HepG2 (cell line): Measurements from ENCODE around the gene NSMCE1. TPM values are rescaled to one million over a fixed set of nuclear protein-coding genes. Genes with fewer than 3 reads are reported as not detected.

Experiments
- FOXA1 ChIP-seq, 2 experiments: fragments of 450-650 bp in 1 of 2; sonication (generic) in 1 of 2; formaldehyde crosslinking in 1 of 2; IDR thresholded peaks; 2 replicates each; pipeline versions ENCODE4 v1.4.0 to v1.6.1; 2016 to 2020; ENCODE audit warnings: missing genetic modification reagents in 1 of 2
- HNRNPK ChIP-seq: fragments of 200-400 bp; formaldehyde crosslinking; IDR thresholded peaks from 2 replicates; pipeline ENCODE4 v1.6.1; 2018; ENCODE audit warnings: low read length, low read depth, moderate library complexity, mild to moderate bottlenecking; ENCODE audit not compliant: poor library complexity, severe bottlenecking
- KDM1A ChIP-seq: IDR thresholded peaks from 2 replicates; pipeline ENCODE4 v1.6.1; 2016; ENCODE audit warnings: missing compliant biosample characterization
- KDM5B ChIP-seq: sonication (generic); formaldehyde crosslinking; IDR thresholded peaks from 2 replicates; pipeline ENCODE4 v1.4.0; 2020; ENCODE audit warnings: missing genetic modification reagents, mild to moderate bottlenecking, borderline replicate concordance
- MBNL3 ChIP-seq: fragments of 250-450 bp; sonication (Bioruptor Pico); conservative IDR thresholded peaks from 2 replicates; pipeline ENCODE4 v1.8.0; 2022; ENCODE audit warnings: mild to moderate bottlenecking, inconsistent platforms
- MYNN ChIP-seq: sonication (generic); formaldehyde crosslinking; IDR thresholded peaks from 2 replicates; pipeline ENCODE4 v1.4.0; 2020; ENCODE audit warnings: mild to moderate bottlenecking, low read depth, missing genetic modification reagents
- REL ChIP-seq: sonication (generic); formaldehyde crosslinking; conservative IDR thresholded peaks from 2 replicates; pipeline ENCODE4 v1.8.0; 2022; ENCODE audit warnings: mild to moderate bottlenecking, missing genetic modification reagents, moderate library complexity
- SAFB2 ChIP-seq: sonication (generic); formaldehyde crosslinking; IDR thresholded peaks from 2 replicates; pipeline ENCODE4 v1.5.1; 2020; ENCODE audit warnings: missing genetic modification reagents, low read depth, mild to moderate bottlenecking, borderline replicate concordance
- SMAD3 ChIP-seq: sonication (generic); formaldehyde crosslinking; IDR thresholded peaks from 2 replicates; pipeline ENCODE4 v1.4.0; 2020; ENCODE audit warnings: missing genetic modification reagents
- SMYD3 ChIP-seq: sonication (generic); formaldehyde crosslinking; IDR thresholded peaks from 2 replicates; pipeline ENCODE4 v1.8.1; 2023; ENCODE audit warnings: mild to moderate bottlenecking, missing genetic modification reagents
- SRSF9 ChIP-seq: fragments of 200-400 bp; formaldehyde crosslinking; IDR thresholded peaks from 2 replicates; pipeline ENCODE4 v1.6.1; 2018; ENCODE audit warnings: borderline replicate concordance, mild to moderate bottlenecking, low read depth, low read length; ENCODE audit not compliant: insufficient read depth, poor library complexity, severe bottlenecking
- TBX2 ChIP-seq: sonication (generic); formaldehyde crosslinking; IDR thresholded peaks from 2 replicates; pipeline ENCODE4 v1.5.0; 2020; ENCODE audit warnings: missing genetic modification reagents, mild to moderate bottlenecking, borderline replicate concordance
- TRIM24 ChIP-seq: sonication (generic); formaldehyde crosslinking; IDR thresholded peaks from 2 replicates; pipeline ENCODE4 v1.8.0; 2022; ENCODE audit warnings: mild to moderate bottlenecking, missing genetic modification reagents
- ZNF234 ChIP-seq: sonication (generic); formaldehyde crosslinking; conservative IDR thresholded peaks from 2 replicates; pipeline ENCODE4 v1.5.1; 2020; ENCODE audit warnings: mild to moderate bottlenecking, missing genetic modification reagents
- ZNF263 ChIP-seq: sonication (generic); formaldehyde crosslinking; IDR thresholded peaks from 2 replicates; pipeline ENCODE4 v1.4.0; 2020; ENCODE audit warnings: missing genetic modification reagents
- ZNF446 ChIP-seq: sonication (generic); formaldehyde crosslinking; IDR thresholded peaks from 2 replicates; pipeline ENCODE4 v1.5.0; 2020; ENCODE audit warnings: mild to moderate bottlenecking, missing genetic modification reagents
- ZNF577 ChIP-seq: sonication (generic); formaldehyde crosslinking; IDR thresholded peaks from 2 replicates; pipeline ENCODE4 v1.4.0; 2020; ENCODE audit warnings: mild to moderate bottlenecking, low read depth, missing genetic modification reagents, borderline replicate concordance
- ZNF607 ChIP-seq: sonication (generic); formaldehyde crosslinking; IDR thresholded peaks from 2 replicates; pipeline ENCODE4 v1.5.1; 2020; ENCODE audit warnings: missing genetic modification reagents, mild to moderate bottlenecking, borderline replicate concordance
- ZNF749 ChIP-seq: sonication (generic); formaldehyde crosslinking; IDR thresholded peaks from 2 replicates; pipeline ENCODE4 v1.8.0; 2022; ENCODE audit warnings: mild to moderate bottlenecking, missing genetic modification reagents, moderate library complexity, borderline replicate concordance
- ZNF850 ChIP-seq: sonication (generic); formaldehyde crosslinking; conservative IDR thresholded peaks from 2 replicates; pipeline ENCODE4 v1.9.0; 2021; ENCODE audit warnings: mild to moderate bottlenecking, missing genetic modification reagents
- polyA plus RNA-seq, 8 experiments: library from polyadenylated mRNA; depleted of rRNA in 3 of 8; stranded (reverse) in 7 of 8; unstranded in 1 of 8; fragments of >200 nt; fragmentation: Illumina TruSeq in 4 of 8; extraction: Trizol in 4 of 8; gene quantifications; 2 replicates each; pipeline versions ENCODE4 v1.2.1 to v1.2.3, GENCODE V29; 2011 to 2016; ENCODE audit warnings: low read depth in 4 of 8, missing spikeins in 1 of 8, mixed read lengths in 1 of 8; ENCODE audit not compliant: insufficient read depth in 1 of 8
- total RNA-seq, 5 experiments: library from RNA; depleted of rRNA; stranded (reverse); fragments of >200 nt; fragmentation: Illumina TruSeq; extraction: Trizol; gene quantifications; 2 replicates each; pipeline ENCODE4 v1.2.3, GENCODE V29; 2016; ENCODE audit warnings: low read depth in 1 of 5
- TF ChIP-seq, protein P1 (sequence below): sonication (generic); formaldehyde crosslinking; IDR thresholded peaks from 2 replicates; pipeline ENCODE4 v1.4.0; 2020; ENCODE audit warnings: missing genetic modification reagents, borderline replicate concordance
- TF ChIP-seq, protein P2 (sequence below): sonication (generic); formaldehyde crosslinking; IDR thresholded peaks from 2 replicates; pipeline ENCODE4 v1.4.0; 2020; ENCODE audit warnings: missing genetic modification reagents, mild to moderate bottlenecking, borderline replicate concordance
- TF ChIP-seq, protein P3 (sequence below): sonication (generic); formaldehyde crosslinking; IDR thresholded peaks from 2 replicates; pipeline ENCODE4 v1.4.0; 2020; ENCODE audit warnings: missing genetic modification reagents

NSMCE1 gene
- total and polyA plus RNA-seq, 2 of the 13 experiments (the other 11 are each of a cell fraction or from before 2014, with no cell fraction given) = 42.7 to 52.9 TPM

DNA sequence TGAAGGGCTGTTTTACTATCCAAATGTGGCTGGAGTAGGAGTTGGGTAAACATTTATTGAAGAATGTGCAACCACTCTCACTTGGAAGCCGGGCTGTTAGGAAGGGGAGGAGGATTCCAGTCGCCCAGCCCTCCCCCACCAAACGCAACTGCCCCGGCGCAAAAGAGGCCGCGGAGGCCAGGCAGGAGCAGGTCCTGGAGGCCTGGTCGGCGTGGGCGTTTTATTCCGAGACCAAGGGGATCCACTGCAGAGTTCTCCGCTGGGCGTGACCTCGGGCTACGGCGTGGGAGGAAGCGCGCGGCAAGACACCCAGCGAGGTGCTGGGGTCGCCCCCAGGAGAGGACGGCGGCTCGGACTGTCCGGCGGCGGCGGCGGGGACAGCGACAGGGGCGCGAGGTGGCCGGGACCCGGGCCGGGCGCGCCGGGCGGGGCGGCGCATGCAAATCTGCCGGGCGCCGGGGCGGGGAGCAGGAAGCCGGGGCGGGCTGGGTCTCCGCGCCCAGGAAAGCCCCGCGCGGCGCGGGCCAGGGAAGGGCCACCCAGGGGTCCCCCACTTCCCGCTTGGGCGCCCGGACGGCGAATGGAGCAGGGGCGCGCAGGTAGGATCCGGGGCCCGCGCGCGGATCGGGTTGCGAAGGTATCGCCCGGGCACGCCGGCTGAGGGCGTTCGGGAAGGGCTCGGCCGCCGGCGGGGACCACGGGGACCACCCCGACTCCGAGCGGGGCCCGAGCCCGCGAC lies 45.0 kb upstream of the NSMCE1 start, which contains the start of gene IL4R (continued):
- TF ChIP-seq ZNF577 = no peak
- 0 out of 2 replicates have a peak, but pooled peaks have one; percentile 75 for TF ChIP-seq ZNF749 (CRISPR knock-in tag)
- TF ChIP-seq SMYD3 (CRISPR knock-in tag) = no peak
- no peak for TF ChIP-seq TRIM24
- no peak for TF ChIP-seq KDM1A (CRISPR knock-in tag)
- peak; percentile 52; the same call in 1 of the 2 replicates for TF ChIP-seq ZNF607 (CRISPR knock-in tag)
- TF ChIP-seq ZNF446 (CRISPR knock-in tag) = 0 out of 2 replicates have a peak, but pooled peaks have one; percentile 30
- TF ChIP-seq SAFB2 (CRISPR knock-in tag) = no peak
- no peak for TF ChIP-seq ZNF850 (CRISPR knock-in tag)
- peak; percentile 78 for TF ChIP-seq TBX2
- TF ChIP-seq HNRNPK = peak; percentile 18
- no peak for TF ChIP-seq ZNF234
- peak; percentile 50; the same call in 1 of the 2 replicates for TF ChIP-seq ZNF263 (CRISPR knock-in tag)
- no peak for TF ChIP-seq MBNL3 (CRISPR knock-in tag)
- TF ChIP-seq MYNN = no peak
- TF ChIP-seq SRSF9 = no peak
- TF ChIP-seq, protein P1, sequence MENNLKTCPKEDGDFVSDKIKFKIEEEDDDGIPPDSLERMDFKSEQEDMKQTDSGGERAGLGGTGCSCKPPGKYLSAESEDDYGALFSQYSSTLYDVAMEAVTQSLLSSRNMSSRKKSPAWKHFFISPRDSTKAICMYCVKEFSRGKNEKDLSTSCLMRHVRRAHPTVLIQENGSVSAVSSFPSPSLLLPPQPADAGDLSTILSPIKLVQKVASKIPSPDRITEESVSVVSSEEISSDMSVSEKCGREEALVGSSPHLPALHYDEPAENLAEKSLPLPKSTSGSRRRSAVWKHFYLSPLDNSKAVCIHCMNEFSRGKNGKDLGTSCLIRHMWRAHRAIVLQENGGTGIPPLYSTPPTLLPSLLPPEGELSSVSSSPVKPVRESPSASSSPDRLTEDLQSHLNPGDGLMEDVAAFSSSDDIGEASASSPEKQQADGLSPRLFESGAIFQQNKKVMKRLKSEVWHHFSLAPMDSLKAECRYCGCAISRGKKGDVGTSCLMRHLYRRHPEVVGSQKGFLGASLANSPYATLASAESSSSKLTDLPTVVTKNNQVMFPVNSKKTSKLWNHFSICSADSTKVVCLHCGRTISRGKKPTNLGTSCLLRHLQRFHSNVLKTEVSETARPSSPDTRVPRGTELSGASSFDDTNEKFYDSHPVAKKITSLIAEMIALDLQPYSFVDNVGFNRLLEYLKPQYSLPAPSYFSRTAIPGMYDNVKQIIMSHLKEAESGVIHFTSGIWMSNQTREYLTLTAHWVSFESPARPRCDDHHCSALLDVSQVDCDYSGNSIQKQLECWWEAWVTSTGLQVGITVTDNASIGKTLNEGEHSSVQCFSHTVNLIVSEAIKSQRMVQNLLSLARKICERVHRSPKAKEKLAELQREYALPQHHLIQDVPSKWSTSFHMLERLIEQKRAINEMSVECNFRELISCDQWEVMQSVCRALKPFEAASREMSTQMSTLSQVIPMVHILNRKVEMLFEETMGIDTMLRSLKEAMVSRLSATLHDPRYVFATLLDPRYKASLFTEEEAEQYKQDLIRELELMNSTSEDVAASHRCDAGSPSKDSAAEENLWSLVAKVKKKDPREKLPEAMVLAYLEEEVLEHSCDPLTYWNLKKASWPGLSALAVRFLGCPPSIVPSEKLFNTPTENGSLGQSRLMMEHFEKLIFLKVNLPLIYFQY (CRISPR knock-in tag) = 0 out of 2 replicates have a peak, but pooled peaks have one; percentile 44
- TF ChIP-seq FOXA1 (IDR thresholded peaks at IDR 0.05) = no peak
- TF ChIP-seq FOXA1 (CRISPR knock-in tag; IDR thresholded peaks at IDR 0.05) = peak; percentile 63; the same call in 1 of the 2 replicates
- TF ChIP-seq, protein P2, sequence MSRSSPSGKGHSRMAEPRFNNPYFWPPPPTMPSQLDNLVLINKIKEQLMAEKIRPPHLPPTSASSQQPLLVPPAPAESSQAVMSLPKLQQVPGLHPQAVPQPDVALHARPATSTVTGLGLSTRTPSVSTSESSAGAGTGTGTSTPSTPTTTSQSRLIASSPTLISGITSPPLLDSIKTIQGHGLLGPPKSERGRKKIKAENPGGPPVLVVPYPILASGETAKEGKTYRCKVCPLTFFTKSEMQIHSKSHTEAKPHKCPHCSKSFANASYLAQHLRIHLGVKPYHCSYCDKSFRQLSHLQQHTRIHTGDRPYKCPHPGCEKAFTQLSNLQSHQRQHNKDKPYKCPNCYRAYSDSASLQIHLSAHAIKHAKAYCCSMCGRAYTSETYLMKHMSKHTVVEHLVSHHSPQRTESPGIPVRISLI (CRISPR knock-in tag) = no peak
- TF ChIP-seq SMAD3 = peak; percentile 23; the same call in 1 of the 2 replicates
- peak; percentile 87 for TF ChIP-seq KDM5B (CRISPR knock-in tag)
- TF ChIP-seq REL (CRISPR knock-in tag) = no peak
- TF ChIP-seq, protein P3, sequence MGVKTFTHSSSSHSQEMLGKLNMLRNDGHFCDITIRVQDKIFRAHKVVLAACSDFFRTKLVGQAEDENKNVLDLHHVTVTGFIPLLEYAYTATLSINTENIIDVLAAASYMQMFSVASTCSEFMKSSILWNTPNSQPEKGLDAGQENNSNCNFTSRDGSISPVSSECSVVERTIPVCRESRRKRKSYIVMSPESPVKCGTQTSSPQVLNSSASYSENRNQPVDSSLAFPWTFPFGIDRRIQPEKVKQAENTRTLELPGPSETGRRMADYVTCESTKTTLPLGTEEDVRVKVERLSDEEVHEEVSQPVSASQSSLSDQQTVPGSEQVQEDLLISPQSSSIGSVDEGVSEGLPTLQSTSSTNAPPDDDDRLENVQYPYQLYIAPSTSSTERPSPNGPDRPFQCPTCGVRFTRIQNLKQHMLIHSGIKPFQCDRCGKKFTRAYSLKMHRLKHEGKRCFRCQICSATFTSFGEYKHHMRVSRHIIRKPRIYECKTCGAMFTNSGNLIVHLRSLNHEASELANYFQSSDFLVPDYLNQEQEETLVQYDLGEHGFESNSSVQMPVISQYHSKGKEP (CRISPR knock-in tag) = no peak
